K562 (cell line): ENCODE measurements around the gene GALNT9. TPM values are rescaled to one million over a fixed set of nuclear protein-coding genes. Genes with fewer than 3 reads are reported as not detected.

Source experiments
- ATAC-seq: fragments of 200-7000 bp; cut with Tn5 transposase; 3 replicates; pipeline ENCODE4 v1.9.1; 2020; ENCODE audit warnings: moderate library complexity
- BruUV-seq: library from RNA; stranded (reverse); fragments of 400-500 nt; replicated peaks from 2 replicates; lab custom pipeline; 2021; lab: Mats Ljungman, UMichigan
- CTCF ChIA-PET: fragments of 300-600 bp; formaldehyde crosslinking; extraction: SDS; loops from one replicate; lab custom pipeline; 2021; ENCODE audit warnings: low intra/inter-chr PET ratio; lab: Yijun Ruan, JAX
- POLR2A ChIA-PET: fragments of 300-600, 350-650 bp; sonication (Branson Sonifier 250); formaldehyde crosslinking; extraction: SDS; loops from one replicate; lab custom pipeline; 2021; ENCODE audit warnings: antibody characterized with exemption, inconsistent platforms; lab: Yijun Ruan, JAX
- DNase-seq, 4 experiments: peaks; one replicate each; pipeline versions ENCODE4 v3.0.0 to v3.0.0-alpha.2; 2011 to 2018; ENCODE audit warnings: low spot score in 3 of 4, mixed read lengths in 3 of 4; ENCODE audit errors: extremely low read depth in 1 of 4
- FAIRE-seq: peaks from 2 replicates; lab custom pipeline; 2011; peaks lifted over from hg19 to GRCh38; lab: Jason Lieb, UNC
- H2AFZ ChIP-seq: 2 replicates; pipeline ENCODE4 v1.6.0; 2011; ENCODE audit warnings: low read depth, low read length, control low read depth, inconsistent platforms
- H3K27ac ChIP-seq: fragments of 200-600 bp; 3 replicates; pipeline ENCODE4 v1.8.0; 2011; ENCODE audit warnings: low read depth, mild to moderate bottlenecking, control low read depth, inconsistent platforms, low read length, moderate library complexity, mixed read lengths; ENCODE audit errors: extremely low read depth
- H3K27me3 ChIP-seq, 2 experiments: fragments of 300-600 bp in 1 of 2; 2 replicates in 1 of 2; 3 replicates in 1 of 2; pipeline versions ENCODE4 v1.6.0 to v1.8.0; 2011; ENCODE audit warnings: inconsistent platforms in 2 of 2, low read length in 2 of 2, mild to moderate bottlenecking in 1 of 2, mixed read lengths in 1 of 2, moderate library complexity in 1 of 2; ENCODE audit not compliant: control insufficient read depth in 2 of 2, insufficient read depth in 2 of 2
- H3K36me3 ChIP-seq: fragments of 300-600 bp; 3 replicates; pipeline ENCODE4 v1.8.0; 2011; ENCODE audit warnings: mild to moderate bottlenecking, low read length, inconsistent platforms; ENCODE audit not compliant: control insufficient read depth, insufficient read depth
- H3K4me1 ChIP-seq, 2 experiments: fragments of 200-600 bp in 1 of 2; replicated peaks in 1 of 2; 2 replicates in 1 of 2; 3 replicates in 1 of 2; pipeline versions ENCODE4 v1.5.1 to v1.8.0; 2011; ENCODE audit warnings: inconsistent platforms in 2 of 2, low read length in 2 of 2, mild to moderate bottlenecking in 1 of 2, mixed read lengths in 1 of 2, moderate library complexity in 1 of 2; ENCODE audit not compliant: control insufficient read depth in 2 of 2, insufficient read depth in 2 of 2
- H3K4me2 ChIP-seq: 2 replicates; pipeline ENCODE4 v1.6.1; 2011; ENCODE audit warnings: low read length, control low read depth, inconsistent platforms, mixed read lengths; ENCODE audit not compliant: insufficient read depth
- H3K4me3 ChIP-seq: fragments of 200-600 bp; sonication (generic), shearing (Covaris generic); 2 replicates; pipeline ENCODE4 v1.5.1; 2016; ENCODE audit warnings: control low read depth, inconsistent platforms
- H3K79me2 ChIP-seq: fragments of 200-600 bp; 3 replicates; pipeline ENCODE4 v1.8.0; 2011; ENCODE audit warnings: low read length, inconsistent platforms; ENCODE audit not compliant: control insufficient read depth, insufficient read depth
- H3K9ac ChIP-seq, 2 experiments: 2 replicates each; pipeline versions ENCODE4 v1.6.0 to v1.6.1; 2011; ENCODE audit warnings: low read depth in 2 of 2, low read length in 2 of 2, control low read depth in 1 of 2, inconsistent platforms in 1 of 2, mild to moderate bottlenecking in 1 of 2, mixed read lengths in 1 of 2; ENCODE audit not compliant: insufficient read depth in 1 of 2
- H3K9me1 ChIP-seq: one replicate; pipeline ENCODE4 v1.6.0; 2011; ENCODE audit warnings: inconsistent platforms, mild to moderate bottlenecking, low read length, moderate library complexity; ENCODE audit not compliant: control insufficient read depth, insufficient read depth
- H3K9me3 ChIP-seq: replicated peaks from 2 replicates; pipeline ENCODE4 v1.5.1; 2011; ENCODE audit warnings: low read depth, low read length, inconsistent platforms; ENCODE audit not compliant: control insufficient read depth, insufficient read depth
- H4K20me1 ChIP-seq: replicated peaks from 2 replicates; pipeline ENCODE4 v1.6.1; 2011; ENCODE audit warnings: low read length, inconsistent platforms, mixed read lengths; ENCODE audit not compliant: control insufficient read depth, insufficient read depth
- BDP1 ChIP-seq: IDR thresholded peaks from 3 replicates; pipeline ENCODE4 v1.6.1; 2011; ENCODE audit not compliant: insufficient read length, insufficient read depth
- DDX20 ChIP-seq: fragments of 450-650 bp; IDR thresholded peaks from 2 replicates; pipeline ENCODE4 v1.6.1; 2016; ENCODE audit warnings: missing genetic modification characterization, low read depth, mild to moderate bottlenecking, missing compliant biosample characterization, moderate library complexity
- ETV5 ChIP-seq: sonication (generic); formaldehyde crosslinking; IDR thresholded peaks from 2 replicates; pipeline ENCODE4 v1.4.0; 2020; ENCODE audit warnings: low read depth, mild to moderate bottlenecking, missing genetic modification reagents
- EWSR1 ChIP-seq: fragments of 450-650 bp; IDR thresholded peaks from 2 replicates; pipeline ENCODE4 v1.6.1; 2018; ENCODE audit warnings: borderline replicate concordance, mild to moderate bottlenecking, low read depth, moderate library complexity; ENCODE audit not compliant: partially characterized antibody
- HNRNPLL ChIP-seq: fragments of 200-400 bp; formaldehyde crosslinking; IDR thresholded peaks from 2 replicates; pipeline ENCODE4 v1.6.1; 2017; ENCODE audit warnings: low read length, low read depth, mild to moderate bottlenecking; ENCODE audit not compliant: poor library complexity, severe bottlenecking
- HOMEZ ChIP-seq: fragments of 250-450 bp; sonication (Bioruptor Pico); IDR thresholded peaks from 2 replicates; pipeline ENCODE4 v1.4.0; 2020; ENCODE audit warnings: mild to moderate bottlenecking, moderate library complexity
- NFIC ChIP-seq: fragments of 450-650 bp; IDR thresholded peaks from 2 replicates; pipeline ENCODE4 v1.6.1; 2017; ENCODE audit warnings: mild to moderate bottlenecking, inconsistent platforms
- NRF1 ChIP-seq, 2 experiments: fragments of 450-650 bp; IDR thresholded peaks in 1 of 2; conservative IDR thresholded peaks in 1 of 2; 2 replicates each; pipeline ENCODE4 v1.6.1; 2014; ENCODE audit warnings: mild to moderate bottlenecking in 2 of 2
- TCFL5 ChIP-seq: fragments of 250-450 bp; sonication (Bioruptor Pico); conservative IDR thresholded peaks from 2 replicates; pipeline ENCODE4 v1.6.1; 2021; ENCODE audit warnings: mild to moderate bottlenecking, moderate library complexity, matching md5 sums
- ZNF143 ChIP-seq: sonication (generic); formaldehyde crosslinking; IDR thresholded peaks from 2 replicates; pipeline ENCODE4 v1.9.0; 2022; ENCODE audit warnings: mild to moderate bottlenecking, missing genetic modification reagents
- ZNF224 ChIP-seq: sonication (generic); formaldehyde crosslinking; IDR thresholded peaks from 2 replicates; pipeline ENCODE4 v1.8.0; 2022; ENCODE audit warnings: mild to moderate bottlenecking, missing genetic modification reagents
- WGBS: fragments of 100-300 bp; shearing (Covaris generic); methylation state at CpG from one replicate; pipeline ENCODE4 v1.1.6; 2016; ENCODE audit warnings: low coverage, mixed read lengths; ENCODE audit not compliant: insufficient coverage; ENCODE audit errors: missing lambda C conversion rate; 5-methylcytosine and 5-hydroxymethylcytosine counted together
- in situ Hi-C: fragments of 300-500 bp; cut with MboI; formaldehyde crosslinking; loops from 4 replicates; pipeline ENCODE4 v1.15.0; 2018; ENCODE audit warnings: inconsistent platforms, mixed read lengths
- intact Hi-C: fragments of 100-400 bp; cut with micrococcal nuclease; formaldehyde crosslinking; loops from 2 replicates; pipeline ENCODE4 v1.14.2; 2022
- polyA plus RNA-seq, 8 experiments: library from polyadenylated mRNA; depleted of rRNA in 4 of 8; stranded (reverse) in 5 of 8; unstranded in 3 of 8; fragments of >200 nt; fragmentation: Nextera tagmentation in 2 of 8; fragmentation: Illumina TruSeq in 1 of 8; extraction: Ambion mirVana in 2 of 8; extraction: Trizol in 1 of 8; gene quantifications; 2 replicates each; pipeline versions ENCODE4 v1.2.1 to v1.2.3, GENCODE V29; 2011 to 2014; ENCODE audit warnings: inconsistent platforms in 1 of 8, missing spikeins in 1 of 8
- total RNA-seq, 7 experiments: library from RNA; depleted of rRNA in 6 of 7; stranded (reverse); fragments of >200 nt in 6 of 7; fragmentation: Illumina TruSeq in 2 of 7; extraction: Trizol in 2 of 7; gene quantifications; 2 replicates each; pipeline versions ENCODE4 v1.2.1 to v1.2.3, GENCODE V29; 2011 to 2021; ENCODE audit warnings: low replicate concordance in 1 of 7
- TF ChIP-seq, protein P1 (sequence below): fragments of 450-650 bp; IDR thresholded peaks from 2 replicates; pipeline ENCODE4 v1.6.1; 2018; ENCODE audit not compliant: partially characterized antibody
- TF ChIP-seq, protein P2 (sequence below): fragments of 450-650 bp; formaldehyde crosslinking; conservative IDR thresholded peaks from 2 replicates; pipeline ENCODE4 v1.4.0; 2022; ENCODE audit warnings: mild to moderate bottlenecking, missing genetic modification characterization
- TF ChIP-seq, protein P3 (sequence below): fragments of 200-800 bp; sonication (Bioruptor generic); IDR thresholded peaks from 2 replicates; pipeline ENCODE4 v1.6.1; 2017; ENCODE audit warnings: missing genetic modification characterization, missing compliant biosample characterization

GALNT9 gene
- total and polyA plus RNA-seq, 9 of the 15 experiments (the other 6 are each of a cell fraction or from before 2014, with no cell fraction given), result not detected

- Histone ChIP-seq H3K9me3 (0 out of 2 replicates have a peak, but pooled peaks cover 2% of the 10 kb centered on the region), H3K4me3 (no peak overlapping the region), H3K4me2 (no peak overlapping the region), H2AFZ (no peak overlapping the region)
- no TSS peak for BruUV-seq
- POLR2A ChIA-PET, result no interaction called here
- FAIRE-seq, result no peak
- WGBS, result 5% methylated on average over 2 of the region's 2 CpGs
- no peak for TF ChIP-seq ZNF143 (CRISPR knock-in tag)
- no peak for TF ChIP-seq BDP1
- no peak for TF ChIP-seq NRF1 (conservative IDR thresholded peaks at IDR 0.05 in 1 of 2, IDR thresholded peaks at IDR 0.05 in 1 of 2)
- no peak for TF ChIP-seq DDX20
- TF ChIP-seq EWSR1, result no peak
- TF ChIP-seq, protein P1, sequence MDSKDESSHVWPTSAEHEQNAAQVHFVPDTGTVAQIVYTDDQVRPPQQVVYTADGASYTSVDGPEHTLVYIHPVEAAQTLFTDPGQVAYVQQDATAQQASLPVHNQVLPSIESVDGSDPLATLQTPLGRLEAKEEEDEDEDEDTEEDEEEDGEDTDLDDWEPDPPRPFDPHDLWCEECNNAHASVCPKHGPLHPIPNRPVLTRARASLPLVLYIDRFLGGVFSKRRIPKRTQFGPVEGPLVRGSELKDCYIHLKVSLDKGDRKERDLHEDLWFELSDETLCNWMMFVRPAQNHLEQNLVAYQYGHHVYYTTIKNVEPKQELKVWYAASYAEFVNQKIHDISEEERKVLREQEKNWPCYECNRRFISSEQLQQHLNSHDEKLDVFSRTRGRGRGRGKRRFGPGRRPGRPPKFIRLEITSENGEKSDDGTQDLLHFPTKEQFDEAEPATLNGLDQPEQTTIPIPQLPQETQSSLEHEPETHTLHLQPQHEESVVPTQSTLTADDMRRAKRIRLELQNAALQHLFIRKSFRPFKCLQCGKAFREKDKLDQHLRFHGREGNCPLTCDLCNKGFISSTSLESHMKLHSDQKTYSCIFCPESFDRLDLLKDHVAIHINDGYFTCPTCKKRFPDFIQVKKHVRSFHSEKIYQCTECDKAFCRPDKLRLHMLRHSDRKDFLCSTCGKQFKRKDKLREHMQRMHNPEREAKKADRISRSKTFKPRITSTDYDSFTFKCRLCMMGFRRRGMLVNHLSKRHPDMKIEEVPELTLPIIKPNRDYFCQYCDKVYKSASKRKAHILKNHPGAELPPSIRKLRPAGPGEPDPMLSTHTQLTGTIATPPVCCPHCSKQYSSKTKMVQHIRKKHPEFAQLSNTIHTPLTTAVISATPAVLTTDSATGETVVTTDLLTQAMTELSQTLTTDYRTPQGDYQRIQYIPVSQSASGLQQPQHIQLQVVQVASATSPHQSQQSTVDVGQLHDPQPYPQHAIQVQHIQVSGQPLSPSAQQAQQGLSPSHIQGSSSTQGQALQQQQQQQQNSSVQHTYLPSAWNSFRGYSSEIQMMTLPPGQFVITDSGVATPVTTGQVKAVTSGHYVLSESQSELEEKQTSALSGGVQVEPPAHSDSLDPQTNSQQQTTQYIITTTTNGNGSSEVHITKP, result no peak
- TF ChIP-seq, protein P2, sequence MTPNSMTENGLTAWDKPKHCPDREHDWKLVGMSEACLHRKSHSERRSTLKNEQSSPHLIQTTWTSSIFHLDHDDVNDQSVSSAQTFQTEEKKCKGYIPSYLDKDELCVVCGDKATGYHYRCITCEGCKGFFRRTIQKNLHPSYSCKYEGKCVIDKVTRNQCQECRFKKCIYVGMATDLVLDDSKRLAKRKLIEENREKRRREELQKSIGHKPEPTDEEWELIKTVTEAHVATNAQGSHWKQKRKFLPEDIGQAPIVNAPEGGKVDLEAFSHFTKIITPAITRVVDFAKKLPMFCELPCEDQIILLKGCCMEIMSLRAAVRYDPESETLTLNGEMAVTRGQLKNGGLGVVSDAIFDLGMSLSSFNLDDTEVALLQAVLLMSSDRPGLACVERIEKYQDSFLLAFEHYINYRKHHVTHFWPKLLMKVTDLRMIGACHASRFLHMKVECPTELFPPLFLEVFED (CRISPR knock-in tag), result no peak
- no peak for TF ChIP-seq HOMEZ
- TF ChIP-seq NFIC, result no peak
- TF ChIP-seq, protein P3, sequence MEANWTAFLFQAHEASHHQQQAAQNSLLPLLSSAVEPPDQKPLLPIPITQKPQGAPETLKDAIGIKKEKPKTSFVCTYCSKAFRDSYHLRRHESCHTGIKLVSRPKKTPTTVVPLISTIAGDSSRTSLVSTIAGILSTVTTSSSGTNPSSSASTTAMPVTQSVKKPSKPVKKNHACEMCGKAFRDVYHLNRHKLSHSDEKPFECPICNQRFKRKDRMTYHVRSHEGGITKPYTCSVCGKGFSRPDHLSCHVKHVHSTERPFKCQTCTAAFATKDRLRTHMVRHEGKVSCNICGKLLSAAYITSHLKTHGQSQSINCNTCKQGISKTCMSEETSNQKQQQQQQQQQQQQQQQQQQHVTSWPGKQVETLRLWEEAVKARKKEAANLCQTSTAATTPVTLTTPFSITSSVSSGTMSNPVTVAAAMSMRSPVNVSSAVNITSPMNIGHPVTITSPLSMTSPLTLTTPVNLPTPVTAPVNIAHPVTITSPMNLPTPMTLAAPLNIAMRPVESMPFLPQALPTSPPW (CRISPR knock-in tag), result no peak
- no peak for TF ChIP-seq ZNF224
- no peak for TF ChIP-seq TCFL5 (CRISPR knock-in tag)
- TF ChIP-seq ETV5 (CRISPR knock-in tag), result no peak
- no peak for TF ChIP-seq HNRNPLL
- TF ChIP-seq, all 486 proteins: peak for 0
- Histone ChIP-seq H3K4me1 (peaks cover 0 to 9% of the 10 kb centered on the region in 2 experiments; a peak in 1 of 5 replicates), H3K27me3 (peaks cover 15 to 68% of the 10 kb centered on the region in 2 experiments; a peak in 4 of 5 replicates), H3K79me2 (no peaks in the 10 kb centered on the region), H4K20me1 (0 out of 2 replicates have a peak, but pooled peaks cover 4% of the 10 kb centered on the region), H3K27ac (no peak overlapping the region), H3K9me1 (no peaks in the 10 kb centered on the region), H3K36me3 (no peaks in the 10 kb centered on the region), H3K9ac (no peak overlapping the region)
- ATAC-seq (no peak), DNase-seq (no peak)
- CTCF ChIA-PET, result no interaction called here
- in situ Hi-C loops (no loop called here), intact Hi-C loops (no loop called here)
Observed at GRCh38 chr12:132314035-132314434, 15.4 kb downstream of the GALNT9 start.
